K562 (cell line): ENCODE measurements around the gene ZBTB16. TPM values are rescaled to one million over a fixed set of nuclear protein-coding genes. Genes with fewer than 3 reads are reported as not detected.

Experiments
- ATAC-seq: fragments of 200-7000 bp; cut with Tn5 transposase; 3 replicates; pipeline ENCODE4 v1.9.1; 2020; ENCODE audit warnings: moderate library complexity
- BruUV-seq: library from RNA; stranded (reverse); fragments of 400-500 nt; replicated peaks from 2 replicates; lab custom pipeline; 2021; lab: Mats Ljungman, UMichigan
- CTCF ChIA-PET: fragments of 300-600 bp; formaldehyde crosslinking; extraction: SDS; loops from one replicate; lab custom pipeline; 2021; ENCODE audit warnings: low intra/inter-chr PET ratio; lab: Yijun Ruan, JAX
- POLR2A ChIA-PET: fragments of 300-600, 350-650 bp; sonication (Branson Sonifier 250); formaldehyde crosslinking; extraction: SDS; loops from one replicate; lab custom pipeline; 2021; ENCODE audit warnings: antibody characterized with exemption, inconsistent platforms; lab: Yijun Ruan, JAX
- DNase-seq, 4 experiments: peaks; one replicate each; pipeline versions ENCODE4 v3.0.0 to v3.0.0-alpha.2; 2011 to 2018; ENCODE audit warnings: low spot score in 3 of 4, mixed read lengths in 3 of 4; ENCODE audit errors: extremely low read depth in 1 of 4
- FAIRE-seq: peaks from 2 replicates; lab custom pipeline; 2011; peaks lifted over from hg19 to GRCh38; lab: Jason Lieb, UNC
- H2AFZ ChIP-seq: 2 replicates; pipeline ENCODE4 v1.6.0; 2011; ENCODE audit warnings: low read depth, low read length, control low read depth, inconsistent platforms
- H3K27ac ChIP-seq: fragments of 200-600 bp; 3 replicates; pipeline ENCODE4 v1.8.0; 2011; ENCODE audit warnings: low read depth, mild to moderate bottlenecking, control low read depth, inconsistent platforms, low read length, moderate library complexity, mixed read lengths; ENCODE audit errors: extremely low read depth
- H3K27me3 ChIP-seq, 2 experiments: fragments of 300-600 bp in 1 of 2; 2 replicates in 1 of 2; 3 replicates in 1 of 2; pipeline versions ENCODE4 v1.6.0 to v1.8.0; 2011; ENCODE audit warnings: inconsistent platforms in 2 of 2, low read length in 2 of 2, mild to moderate bottlenecking in 1 of 2, mixed read lengths in 1 of 2, moderate library complexity in 1 of 2; ENCODE audit not compliant: control insufficient read depth in 2 of 2, insufficient read depth in 2 of 2
- H3K36me3 ChIP-seq: fragments of 300-600 bp; 3 replicates; pipeline ENCODE4 v1.8.0; 2011; ENCODE audit warnings: mild to moderate bottlenecking, low read length, inconsistent platforms; ENCODE audit not compliant: control insufficient read depth, insufficient read depth
- H3K4me1 ChIP-seq, 2 experiments: fragments of 200-600 bp in 1 of 2; replicated peaks in 1 of 2; 2 replicates in 1 of 2; 3 replicates in 1 of 2; pipeline versions ENCODE4 v1.5.1 to v1.8.0; 2011; ENCODE audit warnings: inconsistent platforms in 2 of 2, low read length in 2 of 2, mild to moderate bottlenecking in 1 of 2, mixed read lengths in 1 of 2, moderate library complexity in 1 of 2; ENCODE audit not compliant: control insufficient read depth in 2 of 2, insufficient read depth in 2 of 2
- H3K4me2 ChIP-seq: 2 replicates; pipeline ENCODE4 v1.6.1; 2011; ENCODE audit warnings: low read length, control low read depth, inconsistent platforms, mixed read lengths; ENCODE audit not compliant: insufficient read depth
- H3K4me3 ChIP-seq: fragments of 200-600 bp; sonication (generic), shearing (Covaris generic); 2 replicates; pipeline ENCODE4 v1.5.1; 2016; ENCODE audit warnings: control low read depth, inconsistent platforms
- H3K79me2 ChIP-seq: fragments of 200-600 bp; 3 replicates; pipeline ENCODE4 v1.8.0; 2011; ENCODE audit warnings: low read length, inconsistent platforms; ENCODE audit not compliant: control insufficient read depth, insufficient read depth
- H3K9ac ChIP-seq, 2 experiments: 2 replicates each; pipeline versions ENCODE4 v1.6.0 to v1.6.1; 2011; ENCODE audit warnings: low read depth in 2 of 2, low read length in 2 of 2, control low read depth in 1 of 2, inconsistent platforms in 1 of 2, mild to moderate bottlenecking in 1 of 2, mixed read lengths in 1 of 2; ENCODE audit not compliant: insufficient read depth in 1 of 2
- H3K9me1 ChIP-seq: one replicate; pipeline ENCODE4 v1.6.0; 2011; ENCODE audit warnings: inconsistent platforms, mild to moderate bottlenecking, low read length, moderate library complexity; ENCODE audit not compliant: control insufficient read depth, insufficient read depth
- H3K9me3 ChIP-seq: replicated peaks from 2 replicates; pipeline ENCODE4 v1.5.1; 2011; ENCODE audit warnings: low read depth, low read length, inconsistent platforms; ENCODE audit not compliant: control insufficient read depth, insufficient read depth
- H4K20me1 ChIP-seq: replicated peaks from 2 replicates; pipeline ENCODE4 v1.6.1; 2011; ENCODE audit warnings: low read length, inconsistent platforms, mixed read lengths; ENCODE audit not compliant: control insufficient read depth, insufficient read depth
- HIVEP1 ChIP-seq: fragments of 250-450 bp; sonication (Bioruptor Pico); IDR thresholded peaks from 2 replicates; pipeline ENCODE4 v1.4.0; 2020; ENCODE audit warnings: mild to moderate bottlenecking
- NEUROD1 ChIP-seq: fragments of 150-350 bp; IDR thresholded peaks from 2 replicates; pipeline ENCODE4 v1.6.1; 2014; ENCODE audit warnings: borderline replicate concordance, low read length, low read depth; ENCODE audit not compliant: partially characterized antibody
- NFIX ChIP-seq: fragments of 250-450 bp; sonication (Bioruptor Pico); IDR thresholded peaks from 2 replicates; pipeline ENCODE4 v1.4.0; 2020; ENCODE audit warnings: low read depth, mild to moderate bottlenecking, moderate library complexity
- POLR3G ChIP-seq: IDR thresholded peaks from 2 replicates; pipeline ENCODE4 v1.6.1; 2011; ENCODE audit not compliant: insufficient read length, insufficient replicate concordance; ENCODE audit errors: extremely low read depth
- SP2 ChIP-seq: IDR thresholded peaks from 2 replicates; pipeline ENCODE4 v1.6.1; 2011; ENCODE audit warnings: mild to moderate bottlenecking, low read depth, low read length, moderate library complexity; ENCODE audit not compliant: poor library complexity, severe bottlenecking; ENCODE audit errors: extremely low read depth
- TARDBP ChIP-seq: fragments of 450-650 bp; IDR thresholded peaks from 2 replicates; pipeline ENCODE4 v1.6.1; 2016
- ZNF316 ChIP-seq: fragments of 450-650 bp; IDR thresholded peaks from 2 replicates; pipeline ENCODE4 v1.6.1; 2016
- ZSCAN29 ChIP-seq: fragments of 450-650 bp; IDR thresholded peaks from 2 replicates; pipeline ENCODE4 v1.6.1; 2017
- WGBS: fragments of 100-300 bp; shearing (Covaris generic); methylation state at CpG from one replicate; pipeline ENCODE4 v1.1.6; 2016; ENCODE audit warnings: low coverage, mixed read lengths; ENCODE audit not compliant: insufficient coverage; ENCODE audit errors: missing lambda C conversion rate; 5-methylcytosine and 5-hydroxymethylcytosine counted together
- in situ Hi-C: fragments of 300-500 bp; cut with MboI; formaldehyde crosslinking; loops from 4 replicates; pipeline ENCODE4 v1.15.0; 2018; ENCODE audit warnings: inconsistent platforms, mixed read lengths
- intact Hi-C: fragments of 100-400 bp; cut with micrococcal nuclease; formaldehyde crosslinking; loops from 2 replicates; pipeline ENCODE4 v1.14.2; 2022
- polyA plus RNA-seq, 8 experiments: library from polyadenylated mRNA; depleted of rRNA in 4 of 8; stranded (reverse) in 5 of 8; unstranded in 3 of 8; fragments of >200 nt; fragmentation: Nextera tagmentation in 2 of 8; fragmentation: Illumina TruSeq in 1 of 8; extraction: Ambion mirVana in 2 of 8; extraction: Trizol in 1 of 8; gene quantifications; 2 replicates each; pipeline versions ENCODE4 v1.2.1 to v1.2.3, GENCODE V29; 2011 to 2014; ENCODE audit warnings: inconsistent platforms in 1 of 8, missing spikeins in 1 of 8
- total RNA-seq, 7 experiments: library from RNA; depleted of rRNA in 6 of 7; stranded (reverse); fragments of >200 nt in 6 of 7; fragmentation: Illumina TruSeq in 2 of 7; extraction: Trizol in 2 of 7; gene quantifications; 2 replicates each; pipeline versions ENCODE4 v1.2.1 to v1.2.3, GENCODE V29; 2011 to 2021; ENCODE audit warnings: low replicate concordance in 1 of 7
- TF ChIP-seq, protein P1 (sequence below): fragments of 250-450 bp; sonication (Bioruptor Pico); IDR thresholded peaks from 2 replicates; pipeline ENCODE4 v1.8.0; 2021; ENCODE audit warnings: mild to moderate bottlenecking, moderate library complexity
- TF ChIP-seq, protein P2 (sequence below), 3 experiments: IDR thresholded peaks in 2 of 3; conservative IDR thresholded peaks in 1 of 3; 2 replicates each; pipeline ENCODE4 v1.5.1; 2011 to 2012; ENCODE audit warnings: low read length in 3 of 3, mild to moderate bottlenecking in 3 of 3, control low read depth in 2 of 3, improper control_type of control experiment in 1 of 3, inconsistent platforms in 1 of 3, low read depth in 1 of 3, mixed read lengths in 1 of 3, moderate library complexity in 1 of 3; ENCODE audit not compliant: insufficient read depth in 2 of 3

The ZBTB16 gene
- total and polyA plus RNA-seq, 9 of the 15 experiments (the other 6 are each of a cell fraction or from before 2014, with no cell fraction given): 0.06 to 0.40 (median 0.24) TPM; not detected in 4

DNA sequence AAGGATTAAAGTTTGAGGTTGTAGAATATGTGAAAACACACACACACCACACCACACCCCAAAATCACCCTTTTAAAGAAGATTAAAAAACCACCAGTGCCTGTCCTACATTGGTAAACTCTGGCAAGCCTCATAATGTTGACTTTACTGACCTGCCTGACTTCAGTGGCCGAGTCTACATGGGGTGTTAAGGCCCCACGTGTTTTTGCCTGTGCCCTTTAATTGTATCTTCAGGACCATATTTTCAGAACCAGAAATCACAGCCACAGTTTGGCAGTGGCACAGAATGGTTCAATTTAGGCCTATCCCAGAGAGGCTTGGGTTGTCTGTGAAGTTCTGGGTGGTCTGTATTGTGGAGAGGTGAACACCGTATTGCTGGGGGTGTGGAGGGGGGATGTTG lies 33.4 kb downstream of the ZBTB16 start:
- no peak overlapping the region for H3K4me2 ChIP-seq
- H3K79me2 ChIP-seq: no peaks in the 10 kb centered on the region
- WGBS: 2% methylated on average over 3 of the region's 3 CpGs
- no peak for FAIRE-seq
- H3K9ac ChIP-seq: no peak overlapping the region
- no peaks in the 10 kb centered on the region for H3K9me1 ChIP-seq
- H3K36me3 ChIP-seq: no peaks in the 10 kb centered on the region
- H4K20me1 ChIP-seq: no peaks in the 10 kb centered on the region
- H3K4me1 ChIP-seq: no peaks in the 10 kb centered on the region
- no TSS peak for BruUV-seq
- H3K9me3 ChIP-seq: no peaks in the 10 kb centered on the region
- TF ChIP-seq HIVEP1 (CRISPR knock-in tag): no peak
- TF ChIP-seq TARDBP: no peak
- TF ChIP-seq ZSCAN29: no peak
- TF ChIP-seq, protein P1, sequence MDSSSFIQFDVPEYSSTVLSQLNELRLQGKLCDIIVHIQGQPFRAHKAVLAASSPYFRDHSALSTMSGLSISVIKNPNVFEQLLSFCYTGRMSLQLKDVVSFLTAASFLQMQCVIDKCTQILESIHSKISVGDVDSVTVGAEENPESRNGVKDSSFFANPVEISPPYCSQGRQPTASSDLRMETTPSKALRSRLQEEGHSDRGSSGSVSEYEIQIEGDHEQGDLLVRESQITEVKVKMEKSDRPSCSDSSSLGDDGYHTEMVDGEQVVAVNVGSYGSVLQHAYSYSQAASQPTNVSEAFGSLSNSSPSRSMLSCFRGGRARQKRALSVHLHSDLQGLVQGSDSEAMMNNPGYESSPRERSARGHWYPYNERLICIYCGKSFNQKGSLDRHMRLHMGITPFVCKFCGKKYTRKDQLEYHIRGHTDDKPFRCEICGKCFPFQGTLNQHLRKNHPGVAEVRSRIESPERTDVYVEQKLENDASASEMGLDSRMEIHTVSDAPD: no peak
- TF ChIP-seq, protein P2, sequence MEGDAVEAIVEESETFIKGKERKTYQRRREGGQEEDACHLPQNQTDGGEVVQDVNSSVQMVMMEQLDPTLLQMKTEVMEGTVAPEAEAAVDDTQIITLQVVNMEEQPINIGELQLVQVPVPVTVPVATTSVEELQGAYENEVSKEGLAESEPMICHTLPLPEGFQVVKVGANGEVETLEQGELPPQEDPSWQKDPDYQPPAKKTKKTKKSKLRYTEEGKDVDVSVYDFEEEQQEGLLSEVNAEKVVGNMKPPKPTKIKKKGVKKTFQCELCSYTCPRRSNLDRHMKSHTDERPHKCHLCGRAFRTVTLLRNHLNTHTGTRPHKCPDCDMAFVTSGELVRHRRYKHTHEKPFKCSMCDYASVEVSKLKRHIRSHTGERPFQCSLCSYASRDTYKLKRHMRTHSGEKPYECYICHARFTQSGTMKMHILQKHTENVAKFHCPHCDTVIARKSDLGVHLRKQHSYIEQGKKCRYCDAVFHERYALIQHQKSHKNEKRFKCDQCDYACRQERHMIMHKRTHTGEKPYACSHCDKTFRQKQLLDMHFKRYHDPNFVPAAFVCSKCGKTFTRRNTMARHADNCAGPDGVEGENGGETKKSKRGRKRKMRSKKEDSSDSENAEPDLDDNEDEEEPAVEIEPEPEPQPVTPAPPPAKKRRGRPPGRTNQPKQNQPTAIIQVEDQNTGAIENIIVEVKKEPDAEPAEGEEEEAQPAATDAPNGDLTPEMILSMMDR (IDR thresholded peaks at IDR 0.05 in 2 of 3, conservative IDR thresholded peaks at IDR 0.05 in 1 of 3; ENCODE audit: insufficient read depth in 2 of 3, low read depth in 1 of 3, low read length in 3 of 3): no peak
- no peak for TF ChIP-seq NFIX
- no peak for TF ChIP-seq ZNF316
- TF ChIP-seq SP2: no peak
- no peak for TF ChIP-seq POLR3G
- no peak for TF ChIP-seq NEUROD1
- no peak overlapping the region for H3K27ac ChIP-seq
- ChIA-PET CTCF (no interaction called here), POLR2A (no interaction called here)
- DNase-seq: no peak
- H2AFZ ChIP-seq: no peak overlapping the region
- no peak for ATAC-seq
- H3K27me3 ChIP-seq: peaks cover 12 to 36% of the 10 kb centered on the region in 2 experiments
- in situ Hi-C loops (no loop called here), intact Hi-C loops (no loop called here)
- no peak overlapping the region for H3K4me3 ChIP-seq
